ENCODE measurements around the gene STXBP1.

STXBP1 gene

GRCh38 chr9:127652733-127653132, 40.7 kb downstream of the STXBP1 start:
- no peak for DNase-seq (ENCODE audit: low read depth in 2 of 2)

GRCh38 chr9:127654619-127655018, 42.5 kb downstream of the STXBP1 start:
- no peak for DNase-seq (ENCODE audit: low read depth in 2 of 2)

GRCh38 chr9:127658428-127658827, 46.4 kb downstream of the STXBP1 start:
- DNase-seq (ENCODE audit: low read depth in 2 of 2) = no peak

DNA sequence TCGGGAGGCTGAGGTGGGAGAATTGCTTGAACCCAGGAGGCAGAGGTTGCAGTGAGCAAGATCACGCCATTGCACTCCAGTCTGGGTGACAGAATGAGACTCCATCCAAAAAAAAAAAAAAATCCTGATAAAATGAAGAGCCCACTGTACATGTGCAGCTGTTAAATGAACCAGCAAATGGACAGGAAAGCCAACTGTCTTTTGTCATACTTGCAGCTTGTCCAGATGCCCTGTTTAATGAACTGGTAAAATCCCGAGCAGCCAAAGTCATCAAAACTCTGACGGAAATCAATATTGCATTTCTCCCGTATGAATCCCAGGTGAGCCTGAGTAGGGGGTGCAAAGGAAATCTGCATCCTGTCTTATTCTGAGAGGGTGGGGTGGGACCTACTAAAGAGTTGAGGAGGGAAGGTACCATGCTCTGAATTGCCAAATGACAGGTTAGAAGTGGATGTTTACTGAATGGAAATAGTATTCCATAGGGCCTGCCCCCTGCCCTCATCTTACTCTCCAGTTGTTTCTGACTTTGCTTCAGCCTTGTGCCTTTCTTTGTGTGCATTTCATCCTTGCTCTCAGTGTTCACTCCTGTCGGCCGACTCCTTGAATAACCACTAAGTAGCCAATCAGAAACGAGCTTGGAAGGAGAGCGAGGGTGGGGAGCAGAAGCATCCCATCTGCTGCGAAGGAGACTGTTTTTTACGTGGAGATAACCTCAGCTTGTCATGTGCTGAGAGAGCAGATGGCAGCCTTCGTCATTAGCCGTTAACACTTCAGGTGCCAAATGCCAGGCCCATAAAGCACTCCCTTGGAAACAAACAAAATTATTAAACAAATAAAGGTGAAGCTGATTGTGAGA, 49.0 kb downstream of the STXBP1 start:
- DNase-seq (ENCODE audit: low read depth in 2 of 2) = no peak

GRCh38 chr9:127662617-127663016, 50.5 kb downstream of the STXBP1 start:
- DNase-seq (ENCODE audit: low read depth in 2 of 2) = no peak

DNA sequence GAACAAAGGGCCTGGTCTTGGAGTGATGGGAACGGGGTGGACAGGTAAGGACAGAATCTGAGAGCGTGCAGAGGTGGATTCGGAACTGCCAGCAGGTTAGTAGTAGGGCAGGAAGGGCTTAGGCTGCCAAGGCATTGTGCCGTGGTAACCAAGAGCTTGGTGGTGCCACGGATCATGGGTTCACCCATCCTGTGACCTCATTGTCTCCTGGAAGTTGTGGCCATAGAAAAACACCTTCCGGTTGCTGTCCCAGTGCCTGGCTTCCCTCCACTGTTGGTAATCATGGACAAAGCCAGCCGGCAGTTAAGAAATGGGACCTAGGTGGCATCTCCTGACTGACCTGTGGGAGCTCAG, 52.2 kb downstream of the STXBP1 start:
- no peak for DNase-seq (ENCODE audit: low read depth in 2 of 2)

DNA sequence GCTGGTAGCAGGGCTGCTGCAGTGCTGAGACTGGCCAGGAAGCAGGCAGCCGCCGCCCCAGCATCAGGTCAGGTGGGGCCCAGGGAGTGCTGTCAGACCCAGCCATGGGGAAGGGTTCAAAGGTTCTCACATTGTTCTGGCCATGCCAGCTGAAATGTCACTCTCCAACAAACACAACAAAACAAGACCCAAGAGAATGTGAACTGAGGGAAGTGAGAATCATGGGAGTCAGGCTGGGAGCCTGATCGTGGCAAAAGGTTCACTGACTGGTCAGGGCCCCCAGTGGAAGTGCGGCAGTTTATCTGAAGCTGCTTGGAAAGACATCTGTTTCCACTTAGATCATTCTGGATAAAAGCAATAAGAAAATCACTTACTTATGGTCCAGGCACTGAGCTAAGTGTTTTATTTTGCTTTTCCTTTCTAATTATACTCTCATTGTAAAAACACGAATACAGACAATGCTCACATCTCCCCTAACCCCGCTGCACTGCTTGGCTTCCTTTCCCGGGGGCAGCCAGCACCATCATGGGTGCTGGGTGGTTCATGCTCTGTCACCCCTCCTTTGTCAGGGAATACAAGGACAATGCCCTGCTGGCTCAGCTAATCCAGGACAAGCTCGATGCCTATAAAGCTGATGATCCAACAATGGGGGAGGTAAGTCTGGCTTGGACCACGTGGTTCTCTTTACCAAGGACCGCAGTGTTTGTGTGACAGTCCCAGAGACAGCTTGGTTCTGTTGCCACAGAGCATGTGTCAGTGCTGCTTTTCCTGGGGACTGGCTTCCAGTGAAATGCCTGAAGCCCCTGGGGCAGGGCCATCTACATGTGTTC, 52.8 kb downstream of the STXBP1 start:
- no peak for DNase-seq (ENCODE audit: low read depth in 2 of 2)

DNA sequence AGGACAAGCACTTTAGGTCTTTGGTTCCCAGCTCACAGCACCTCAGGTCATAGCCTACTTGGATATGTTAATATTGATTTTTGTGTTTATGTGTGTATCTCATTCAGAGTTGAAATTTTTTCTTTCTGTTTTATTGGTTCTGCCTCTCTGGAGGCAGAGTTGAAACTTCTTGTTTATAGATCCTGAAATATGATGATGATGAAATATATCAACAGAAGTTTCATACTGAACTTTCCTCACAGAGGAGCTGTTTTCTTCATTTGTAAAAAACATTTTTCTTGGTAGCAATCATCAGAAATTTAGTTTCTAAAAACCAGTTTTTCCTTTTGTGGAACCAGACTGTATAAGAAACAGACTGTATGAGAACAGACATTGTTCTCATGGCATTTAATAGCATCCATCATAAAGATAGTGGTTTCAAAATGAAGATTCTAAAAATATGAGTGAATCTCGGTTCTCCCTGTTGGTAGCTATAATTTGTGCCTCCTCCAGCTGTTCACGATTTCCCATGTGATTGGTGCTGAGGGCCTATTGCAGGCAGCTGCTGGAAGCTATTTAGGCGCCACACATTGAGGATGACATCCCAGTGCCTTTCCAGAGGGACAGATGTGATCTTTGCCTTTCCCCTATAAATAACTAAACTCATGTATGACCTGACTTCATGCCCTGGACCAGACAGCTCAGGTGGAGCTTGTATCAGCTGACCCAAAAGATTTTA, 55.2 kb downstream of the STXBP1 start:
- DNase-seq (ENCODE audit: low read depth in 2 of 2) = no peak

- DNase-seq (ENCODE audit: low read depth in 2 of 2) = no peak
Measured at GRCh38 chr9:127667906-127668305, 55.8 kb downstream of the STXBP1 start.

GRCh38 chr9:127673234-127673633, 61.2 kb downstream of the STXBP1 start:
- no peak for DNase-seq (ENCODE audit: low read depth in 2 of 2)

- no peak for DNase-seq (ENCODE audit: low read depth in 2 of 2)
Measured at GRCh38 chr9:127676638-127677037, 64.6 kb downstream of the STXBP1 start.

GRCh38 chr9:127679506-127679905, 67.4 kb downstream of the STXBP1 start:
- no peak for DNase-seq (ENCODE audit: low read depth in 2 of 2)

GRCh38 chr9:127680226-127680625, 68.1 kb downstream of the STXBP1 start:
- DNase-seq (ENCODE audit: low read depth in 2 of 2) = no peak

- DNase-seq (ENCODE audit: low read depth in 2 of 2) = no peak
Measured at GRCh38 chr9:127680846-127681245, 68.8 kb downstream of the STXBP1 start.

- no peak for DNase-seq (ENCODE audit: low read depth in 2 of 2)
Measured at GRCh38 chr9:127682351-127683136, 70.5 kb downstream of the STXBP1 start.

DNA sequence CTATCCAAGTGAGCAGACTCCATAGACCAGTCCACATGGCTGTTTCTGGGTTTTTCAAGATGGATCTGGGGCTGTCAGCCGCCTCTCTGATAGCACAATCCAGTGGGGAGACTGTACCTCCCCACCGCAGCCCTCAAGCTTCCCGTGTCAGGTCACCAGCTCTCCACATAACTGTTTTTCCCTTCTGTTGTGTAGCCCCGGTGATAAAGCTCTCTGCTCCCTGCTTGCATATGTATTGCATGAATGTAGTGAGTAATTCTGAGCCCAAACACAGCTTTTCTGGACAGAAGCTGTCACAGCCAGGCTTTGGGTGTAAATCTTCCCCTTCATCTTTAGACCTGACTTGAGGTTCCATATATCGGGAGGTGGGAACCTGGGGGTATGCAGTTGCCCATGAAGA, 71.6 kb downstream of the STXBP1 start:
- no peak for DNase-seq (ENCODE audit: low read depth in 2 of 2)

DNA sequence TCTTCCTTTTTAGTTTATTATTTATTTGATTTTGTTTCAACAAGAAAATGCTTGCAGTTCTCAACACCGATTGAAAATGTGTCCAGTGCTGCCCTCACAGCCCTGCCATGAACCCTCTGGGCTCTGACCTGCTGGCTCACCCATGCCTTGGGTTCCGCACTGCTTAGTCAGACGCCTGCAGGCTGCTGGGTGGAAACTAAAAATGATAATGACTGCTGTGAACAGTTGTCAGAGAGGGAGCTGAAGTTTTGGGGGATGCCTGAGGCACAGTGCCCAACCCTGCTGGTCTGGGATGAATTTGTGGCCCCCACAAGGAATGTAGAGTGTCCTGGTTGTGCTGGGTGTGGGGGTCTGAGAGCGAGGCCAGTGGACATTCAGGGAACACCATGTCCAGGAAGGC, 72.5 kb downstream of the STXBP1 start:
- no peak for DNase-seq (ENCODE audit: low read depth in 2 of 2)

DNA sequence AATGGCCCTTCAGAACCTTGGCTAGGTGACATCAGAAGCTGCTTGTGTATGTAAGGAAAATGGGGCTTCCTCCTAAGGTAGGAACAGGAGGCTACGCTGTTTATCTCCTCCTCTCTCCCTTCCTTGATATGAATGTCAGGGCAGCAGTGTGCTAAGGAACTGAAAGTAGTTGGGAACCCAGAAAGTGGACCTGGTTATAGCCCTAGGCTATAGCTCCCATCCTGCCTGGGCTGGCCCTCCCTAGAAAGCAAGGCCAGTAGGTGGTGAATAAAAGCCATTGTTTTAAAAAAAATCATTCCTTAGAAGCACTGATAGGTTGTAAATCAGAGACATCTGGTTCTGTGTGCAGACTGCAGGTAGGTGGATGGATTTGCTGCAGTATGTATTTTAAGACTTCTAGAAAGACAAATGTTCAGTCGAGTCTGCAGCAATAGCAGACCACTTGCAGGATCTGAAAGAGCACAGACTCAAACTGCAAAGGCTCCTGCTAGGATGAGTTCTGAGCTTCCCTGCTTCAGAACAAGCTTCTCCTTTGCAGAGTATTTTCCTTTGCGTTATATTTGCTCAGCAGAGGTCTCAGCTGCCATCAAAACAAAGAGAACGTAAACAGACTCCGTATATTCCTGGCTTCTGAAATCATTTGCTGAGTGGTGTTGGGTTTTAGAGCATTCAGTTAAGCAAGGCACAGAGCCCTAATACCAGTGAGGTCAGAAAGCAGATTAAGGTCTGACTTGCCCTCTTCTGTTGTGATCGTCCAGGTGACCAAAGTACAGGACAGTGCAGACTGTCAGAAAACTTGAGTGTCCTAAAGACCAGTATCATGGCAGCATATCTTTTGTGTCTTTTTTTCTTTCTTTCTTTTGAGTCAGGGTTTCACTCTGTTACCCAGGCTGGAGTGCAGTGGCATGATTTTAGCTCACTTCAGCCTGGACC, 74.7 kb downstream of the STXBP1 start:
- no peak for DNase-seq (ENCODE audit: low read depth in 2 of 2)

DNA sequence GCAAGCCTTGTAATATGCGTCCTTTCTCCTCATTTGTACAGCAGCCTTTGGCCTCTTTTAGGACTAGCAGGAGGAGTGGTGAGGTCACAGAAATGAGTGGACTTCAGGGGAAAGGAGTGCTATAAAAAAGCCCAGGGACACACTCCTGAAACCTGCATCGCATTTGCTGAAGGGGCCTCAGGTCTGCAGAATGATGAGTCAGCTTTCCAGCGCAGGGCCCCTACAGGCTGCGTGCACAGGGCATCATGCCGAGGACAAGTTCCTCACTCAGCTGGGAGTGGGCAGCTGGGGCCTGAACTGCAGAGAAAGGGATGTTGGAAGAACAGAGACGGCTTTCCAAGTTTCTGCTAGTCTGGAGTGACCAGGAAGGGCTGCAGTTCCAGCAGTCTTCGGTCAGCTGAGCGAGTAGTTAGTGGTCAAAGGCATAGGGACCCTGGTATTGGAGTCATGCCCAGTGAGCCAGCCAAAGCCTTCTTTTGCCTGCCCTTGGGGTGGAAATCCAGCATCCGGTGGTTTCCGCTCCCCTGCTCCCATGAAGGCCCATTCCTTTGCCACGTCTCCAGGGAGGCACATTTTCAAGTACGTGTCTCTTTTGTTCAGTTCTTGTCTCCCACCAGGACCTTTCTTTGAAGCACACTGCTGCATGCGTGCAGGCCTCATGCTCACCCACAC, 77.4 kb downstream of the STXBP1 start:
- DNase-seq (ENCODE audit: low read depth in 2 of 2) = no peak

- DNase-seq (ENCODE audit: low read depth in 2 of 2) = no peak
Measured at GRCh38 chr9:127690735-127691134, 78.7 kb downstream of the STXBP1 start.

All from stimulated activated CD8-positive, alpha-beta memory T cell treated with anti-CD3 and anti-CD28 coated beads, Interleukin-15, amount 100 ng/mL, for 4 hours (primary cell).